ENCODE measurements around the gene IRF8. TPM values are rescaled to one million over a fixed set of nuclear protein-coding genes. Genes with fewer than 3 reads are reported as not detected.
"Not testable (repeated sequence)": the region's sequence is repeated elsewhere in the genome, so short reads cannot be mapped to it uniquely, and the experiment has no call there.

IRF8 gene
- total and polyA plus RNA-seq, 7 donors: 3.5 to 74.0 (median 10.8) TPM

- intact Hi-C loops (cut with DNase I): no loop called here
- whole genome bisulfite sequencing, 2 donors: 30 to 70% methylated on average over 5 of the region's 5 CpGs
- DNase-seq: no peak
These were observed 41.3 kb downstream of the IRF8 start for GRCh38 chr16:85940214-85940613.

GRCh38 chr16:85941863-85942644, 43.1 kb downstream of the IRF8 start:
- peaks cover 0 to 4% (median 0%) of the 10 kb centered on the region in 3 donors for H3K27me3 ChIP-seq
- no peak overlapping the region for H3K4me3 ChIP-seq
- no peaks in the 10 kb centered on the region for H3K36me3 ChIP-seq
- no peaks in the 10 kb centered on the region for H3K9me3 ChIP-seq
- H3K27ac ChIP-seq: no peak overlapping the region
- whole genome bisulfite sequencing, 2 donors: 72 to 75% methylated on average over 14 of the region's 14 CpGs
- intact Hi-C loops (cut with DNase I): no loop called here
- DNase-seq: no peak
- TF ChIP-seq CTCF (IDR thresholded peaks at IDR 0.05): no peak
- no peak for TF ChIP-seq POLR2AphosphoS5 (IDR thresholded peaks at IDR 0.05)
- TF ChIP-seq POLR2A (IDR thresholded peaks at IDR 0.05): no peak
- no peak for TF ChIP-seq EP300 (IDR thresholded peaks at IDR 0.05)
- no peaks in the 10 kb centered on the region for H3K4me1 ChIP-seq

More at GRCh38 chr16:85940214-85940613, 41.3 kb downstream of the IRF8 start:
- Histone ChIP-seq H3K36me3 (no peaks in the 10 kb centered on the region), H3K9me3 (no peaks in the 10 kb centered on the region), H3K4me3 (no peak overlapping the region), H3K4me1 (no peaks in the 10 kb centered on the region), H3K27ac (no peak overlapping the region), H3K27me3 (peaks cover 0 to 8% (median 0%) of the 10 kb centered on the region in 3 donors)
- no peak for TF ChIP-seq POLR2AphosphoS5 (IDR thresholded peaks at IDR 0.05)
- TF ChIP-seq POLR2A (IDR thresholded peaks at IDR 0.05): no peak
- no peak for TF ChIP-seq CTCF (IDR thresholded peaks at IDR 0.05)
- TF ChIP-seq EP300 (IDR thresholded peaks at IDR 0.05): no peak

- 91 to 96% methylated on average over 10 of the region's 10 CpGs for WGBS, 2 donors
- DNase-seq; H3K4me3 ChIP-seq; intact Hi-C loops (cut with DNase I); H3K36me3 ChIP-seq; H3K27ac ChIP-seq; H3K4me1 ChIP-seq; H3K9me3 ChIP-seq; H3K27me3 ChIP-seq: not testable (repeated sequence)
These were observed 43.7 kb downstream of the IRF8 start for GRCh38 chr16:85942659-85943058.

GRCh38 chr16:85943711-85944110, 44.7 kb downstream of the IRF8 start:
- H3K4me3 ChIP-seq: no peak overlapping the region
- H3K4me1 ChIP-seq: no peaks in the 10 kb centered on the region
- peaks cover 0 to 4% (median 0%) of the 10 kb centered on the region in 3 donors for H3K27me3 ChIP-seq
- H3K27ac ChIP-seq: no peak overlapping the region
- DNase-seq: no peak
- no peak for TF ChIP-seq POLR2AphosphoS5 (IDR thresholded peaks at IDR 0.05)
- no peak for TF ChIP-seq EP300 (IDR thresholded peaks at IDR 0.05)
- no peak for TF ChIP-seq POLR2A (IDR thresholded peaks at IDR 0.05)
- WGBS, 2 donors: 79 to 90% methylated on average over 2 of the region's 2 CpGs
- no peaks in the 10 kb centered on the region for H3K36me3 ChIP-seq
- H3K9me3 ChIP-seq: no peaks in the 10 kb centered on the region
- intact Hi-C loops (cut with DNase I): no loop called here

- no peak for DNase-seq
- intact Hi-C loops (cut with DNase I): no loop called here
- no peaks in the 10 kb centered on the region for H3K36me3 ChIP-seq
- no peaks in the 10 kb centered on the region for H3K4me1 ChIP-seq
- TF ChIP-seq POLR2A (IDR thresholded peaks at IDR 0.05): no peak
- TF ChIP-seq CTCF (IDR thresholded peaks at IDR 0.05): no peak
- TF ChIP-seq EP300 (IDR thresholded peaks at IDR 0.05): no peak
- no peak for TF ChIP-seq POLR2AphosphoS5 (IDR thresholded peaks at IDR 0.05)
- no peak overlapping the region for H3K4me3 ChIP-seq
- H3K27ac ChIP-seq: no peak overlapping the region
- WGBS, 2 donors: 71 to 95% methylated on average over 7 of the region's 7 CpGs
- no peaks in the 10 kb centered on the region for H3K9me3 ChIP-seq
- H3K27me3 ChIP-seq: peaks cover 0 to 4% (median 0%) of the 10 kb centered on the region in 3 donors
These were observed 45.8 kb downstream of the IRF8 start for GRCh38 chr16:85944572-85945423.

Data from sigmoid colon (tissue), 7 donors.